Liver (tissue), 9 donors: ENCODE results near the gene BAMBI. TPM values are rescaled to one million over a fixed set of nuclear protein-coding genes. Genes with fewer than 3 reads are reported as not detected.
A peak's percentile ranks its signal among the peaks of the same experiment; 100 is the strongest.

ENCODE experiments used
- DNase-seq: peaks from one replicate; pipeline ENCODE4 v3.0.0-alpha.2; 2017; ENCODE audit warnings: low spot score
- H3K27ac ChIP-seq, 2 donors: one replicate each; pipeline ENCODE4 v1.7.0; 2013; ENCODE audit warnings: inconsistent platforms in 2 of 2, low read length in 2 of 2, control low read depth in 1 of 2, low read depth in 1 of 2, mild to moderate bottlenecking in 1 of 2
- H3K27me3 ChIP-seq, 4 donors: one replicate each; pipeline versions ENCODE4 v1.6.1 to v1.7.0; 2013; ENCODE audit warnings: low read length in 3 of 4, inconsistent platforms in 1 of 4, mild to moderate bottlenecking in 1 of 4, moderate library complexity in 1 of 4; ENCODE audit not compliant: control insufficient read depth in 4 of 4, insufficient read depth in 4 of 4
- H3K36me3 ChIP-seq, 4 donors: one replicate each; pipeline versions ENCODE4 v1.6.1 to v1.7.0; 2013; ENCODE audit warnings: low read length in 3 of 4, mild to moderate bottlenecking in 3 of 4, low read depth in 1 of 4, moderate library complexity in 1 of 4; ENCODE audit not compliant: control insufficient read depth in 4 of 4, insufficient read depth in 3 of 4
- H3K4me1 ChIP-seq, 4 donors: one replicate each; pipeline versions ENCODE4 v1.6.1 to v1.7.0; 2013; ENCODE audit warnings: low read length in 3 of 4, mild to moderate bottlenecking in 3 of 4, moderate library complexity in 1 of 4; ENCODE audit not compliant: control insufficient read depth in 4 of 4, insufficient read depth in 4 of 4
- H3K4me3 ChIP-seq, 3 donors: one replicate each; pipeline versions ENCODE4 v1.6.1 to v1.7.0; 2013; ENCODE audit warnings: low read length in 3 of 3, control low read depth in 1 of 3, low read depth in 1 of 3, mild to moderate bottlenecking in 1 of 3
- H3K9ac ChIP-seq, 2 donors: one replicate each; pipeline ENCODE4 v1.7.0; 2013; ENCODE audit warnings: low read length in 2 of 2, mild to moderate bottlenecking in 2 of 2, moderate library complexity in 2 of 2, control low read depth in 1 of 2, low read depth in 1 of 2
- H3K9me3 ChIP-seq, 4 donors: one replicate each; pipeline versions ENCODE4 v1.6.1 to v1.7.0; 2013; ENCODE audit warnings: low read length in 3 of 4; ENCODE audit not compliant: control insufficient read depth in 4 of 4
- EGR1 ChIP-seq, 2 donors: IDR thresholded peaks; 2 replicates each; pipeline ENCODE4 v1.6.1; 2016 to 2018; ENCODE audit warnings: antibody characterized with exemption in 2 of 2, low read depth in 2 of 2
- FOXA1 ChIP-seq: IDR thresholded peaks from 2 replicates; pipeline ENCODE4 v1.6.1; 2016; ENCODE audit warnings: antibody characterized with exemption
- FOXA2 ChIP-seq: IDR thresholded peaks from 2 replicates; pipeline ENCODE4 v1.6.1; 2016; ENCODE audit warnings: antibody characterized with exemption
- GABPA ChIP-seq, 2 donors: IDR thresholded peaks in 1 of 2; conservative IDR thresholded peaks in 1 of 2; 2 replicates each; pipeline ENCODE4 v1.6.1; 2016; ENCODE audit warnings: antibody characterized with exemption in 2 of 2, mild to moderate bottlenecking in 1 of 2, moderate library complexity in 1 of 2
- HNF4A ChIP-seq, 2 donors: conservative IDR thresholded peaks; 2 replicates each; pipeline ENCODE4 v1.6.1; 2016; ENCODE audit warnings: antibody characterized with exemption in 2 of 2, mild to moderate bottlenecking in 2 of 2
- HNF4G ChIP-seq: IDR thresholded peaks from 2 replicates; pipeline ENCODE4 v1.6.1; 2016; ENCODE audit warnings: antibody characterized with exemption
- JUND ChIP-seq, 2 donors: IDR thresholded peaks; 2 replicates each; pipeline ENCODE4 v1.6.1; 2016; ENCODE audit warnings: antibody characterized with exemption in 2 of 2
- NR2F2 ChIP-seq: IDR thresholded peaks from 2 replicates; pipeline ENCODE4 v1.6.1; 2016; ENCODE audit warnings: antibody characterized with exemption
- RAD21 ChIP-seq, 2 donors: IDR thresholded peaks; 2 replicates each; pipeline ENCODE4 v1.6.1; 2016; ENCODE audit warnings: antibody characterized with exemption in 2 of 2, mild to moderate bottlenecking in 2 of 2
- RXRA ChIP-seq, 2 donors: IDR thresholded peaks; 2 replicates each; pipeline ENCODE4 v1.6.1; 2017 to 2018; ENCODE audit warnings: antibody characterized with exemption in 2 of 2, mild to moderate bottlenecking in 1 of 2
- SP1 ChIP-seq: IDR thresholded peaks from 2 replicates; pipeline ENCODE4 v1.6.1; 2018; ENCODE audit warnings: antibody characterized with exemption, mild to moderate bottlenecking
- TAF1 ChIP-seq: conservative IDR thresholded peaks from 2 replicates; pipeline ENCODE4 v1.6.1; 2016; ENCODE audit warnings: antibody characterized with exemption, mild to moderate bottlenecking
- YY1 ChIP-seq: IDR thresholded peaks from 2 replicates; pipeline ENCODE4 v1.6.1; 2016; ENCODE audit warnings: antibody characterized with exemption, mild to moderate bottlenecking
- WGBS: extraction: QIAGEN DNeasy Blood & Tissue Kit; methylation state at CpG from one replicate; pipeline ENCODE4 v1.1.7; 2013; 5-methylcytosine and 5-hydroxymethylcytosine counted together
- polyA plus RNA-seq, 2 donors: library from polyadenylated mRNA; stranded (reverse) in 1 of 2; unstranded in 1 of 2; fragments of 200-250 nt in 1 of 2; fragments of >200 nt in 1 of 2; fragmentation: Nextera tagmentation in 1 of 2; extraction: Ambion mirVana in 1 of 2; gene quantifications; one replicate each; pipeline versions ENCODE4 v1.2.1 to v1.2.3, GENCODE V29; 2013 to 2015
- total RNA-seq, 2 donors: library from RNA; depleted of rRNA; stranded (reverse); fragments of >200 nt; gene quantifications; one replicate each; pipeline ENCODE4 v1.2.3, GENCODE V29; 2014
- TF ChIP-seq, protein P1 (sequence below): IDR thresholded peaks from 2 replicates; pipeline ENCODE4 v1.6.1; 2016; ENCODE audit warnings: antibody characterized with exemption
- TF ChIP-seq, protein P2 (sequence below): IDR thresholded peaks from 2 replicates; pipeline ENCODE4 v1.6.1; 2016; ENCODE audit warnings: antibody characterized with exemption, mild to moderate bottlenecking
- TF ChIP-seq, protein P3 (sequence below): IDR thresholded peaks from 2 replicates; pipeline ENCODE4 v1.6.1; 2016; ENCODE audit warnings: antibody characterized with exemption
- TF ChIP-seq, protein P4 (sequence below): fragments of 150-350 bp; IDR thresholded peaks from 2 replicates; pipeline ENCODE4 v1.5.1; 2017; ENCODE audit warnings: improper control_type of control experiment, low read depth, low read length; ENCODE audit not compliant: missing input control
- TF ChIP-seq, protein P5 (sequence below): IDR thresholded peaks from 2 replicates; pipeline ENCODE4 v1.6.1; 2016; ENCODE audit warnings: antibody characterized with exemption
- donor health status: healthy.
- donor health status: healthy.
- donor health status: healthy.
- donor health status: healthy.
- donor health status: healthy.

BAMBI gene
- total and polyA plus RNA-seq, 4 donors: 4.6 to 10.6 (median 5.1) TPM

DNA sequence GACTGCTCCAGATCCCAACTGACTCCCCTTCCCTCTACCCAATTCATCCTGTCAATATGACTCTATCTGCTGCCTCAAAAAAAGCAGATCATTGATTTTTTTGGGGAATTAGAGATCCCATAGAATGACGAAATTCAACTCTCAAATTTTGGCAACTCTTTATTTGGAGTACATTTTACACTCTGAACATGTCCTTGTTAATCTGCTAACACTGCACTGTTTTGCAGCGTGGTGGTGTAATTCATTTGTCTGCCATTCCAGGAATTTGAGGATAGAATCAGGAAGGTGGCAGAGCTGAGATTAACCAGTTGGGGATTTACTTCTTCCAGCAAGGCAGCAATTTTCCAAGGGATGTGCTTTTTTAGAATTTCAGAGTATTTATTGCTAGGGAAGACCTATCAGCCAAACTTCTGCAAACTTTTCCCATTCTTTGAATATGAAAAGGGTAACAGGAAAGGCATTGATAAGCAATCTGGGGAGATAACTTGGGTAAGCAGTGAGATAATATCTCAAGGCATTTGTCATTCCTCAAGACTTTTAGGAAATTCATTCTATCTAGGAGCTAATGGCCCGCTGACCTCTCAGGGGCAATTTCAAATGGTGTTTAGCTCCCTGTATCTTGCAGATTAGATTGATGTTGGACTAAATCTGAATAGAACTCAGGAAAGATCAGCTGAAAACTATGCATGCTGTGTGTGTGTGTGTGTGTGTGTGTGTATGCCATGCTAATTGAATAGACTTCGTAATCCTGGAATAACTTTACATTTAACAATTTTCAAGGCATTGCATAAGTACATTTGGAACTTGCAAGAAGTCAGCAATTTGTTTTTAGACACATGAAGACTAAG is 9.7 kb downstream of the BAMBI start:
- Histone ChIP-seq H3K9ac (no peak overlapping the region), H3K27me3 (no peaks in the 10 kb centered on the region), H3K36me3 (no peaks in the 10 kb centered on the region), H3K4me1 (peaks cover 0 to 10% (median 6%) of the 10 kb centered on the region in 4 donors), H3K4me3 (no peak overlapping the region), H3K9me3 (no peaks in the 10 kb centered on the region), H3K27ac (no peak overlapping the region)
- WGBS: 57% methylated on average over 4 of the region's 4 CpGs
- no peak for TF ChIP-seq GABPA (IDR thresholded peaks at IDR 0.05 in 1 of 2, conservative IDR thresholded peaks at IDR 0.05 in 1 of 2)
- peak; percentile 60 to 66 for TF ChIP-seq RAD21 (IDR thresholded peaks at IDR 0.05)
- no peak for TF ChIP-seq EGR1 (IDR thresholded peaks at IDR 0.05; ENCODE audit: low read depth in 2 of 2)
- TF ChIP-seq HNF4A (conservative IDR thresholded peaks at IDR 0.05): peak; percentile 19 to 34
- no peak for TF ChIP-seq FOXA1
- TF ChIP-seq, protein P1, sequence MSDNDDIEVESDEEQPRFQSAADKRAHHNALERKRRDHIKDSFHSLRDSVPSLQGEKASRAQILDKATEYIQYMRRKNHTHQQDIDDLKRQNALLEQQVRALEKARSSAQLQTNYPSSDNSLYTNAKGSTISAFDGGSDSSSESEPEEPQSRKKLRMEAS: peak; percentile 26
- TF ChIP-seq JUND (IDR thresholded peaks at IDR 0.05): peak in 1 of 2 donors; percentile 38
- TF ChIP-seq, protein P2, sequence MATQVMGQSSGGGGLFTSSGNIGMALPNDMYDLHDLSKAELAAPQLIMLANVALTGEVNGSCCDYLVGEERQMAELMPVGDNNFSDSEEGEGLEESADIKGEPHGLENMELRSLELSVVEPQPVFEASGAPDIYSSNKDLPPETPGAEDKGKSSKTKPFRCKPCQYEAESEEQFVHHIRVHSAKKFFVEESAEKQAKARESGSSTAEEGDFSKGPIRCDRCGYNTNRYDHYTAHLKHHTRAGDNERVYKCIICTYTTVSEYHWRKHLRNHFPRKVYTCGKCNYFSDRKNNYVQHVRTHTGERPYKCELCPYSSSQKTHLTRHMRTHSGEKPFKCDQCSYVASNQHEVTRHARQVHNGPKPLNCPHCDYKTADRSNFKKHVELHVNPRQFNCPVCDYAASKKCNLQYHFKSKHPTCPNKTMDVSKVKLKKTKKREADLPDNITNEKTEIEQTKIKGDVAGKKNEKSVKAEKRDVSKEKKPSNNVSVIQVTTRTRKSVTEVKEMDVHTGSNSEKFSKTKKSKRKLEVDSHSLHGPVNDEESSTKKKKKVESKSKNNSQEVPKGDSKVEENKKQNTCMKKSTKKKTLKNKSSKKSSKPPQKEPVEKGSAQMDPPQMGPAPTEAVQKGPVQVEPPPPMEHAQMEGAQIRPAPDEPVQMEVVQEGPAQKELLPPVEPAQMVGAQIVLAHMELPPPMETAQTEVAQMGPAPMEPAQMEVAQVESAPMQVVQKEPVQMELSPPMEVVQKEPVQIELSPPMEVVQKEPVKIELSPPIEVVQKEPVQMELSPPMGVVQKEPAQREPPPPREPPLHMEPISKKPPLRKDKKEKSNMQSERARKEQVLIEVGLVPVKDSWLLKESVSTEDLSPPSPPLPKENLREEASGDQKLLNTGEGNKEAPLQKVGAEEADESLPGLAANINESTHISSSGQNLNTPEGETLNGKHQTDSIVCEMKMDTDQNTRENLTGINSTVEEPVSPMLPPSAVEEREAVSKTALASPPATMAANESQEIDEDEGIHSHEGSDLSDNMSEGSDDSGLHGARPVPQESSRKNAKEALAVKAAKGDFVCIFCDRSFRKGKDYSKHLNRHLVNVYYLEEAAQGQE: no peak
- TF ChIP-seq RXRA (IDR thresholded peaks at IDR 0.05): peak; percentile 53
- no peak for TF ChIP-seq HNF4G
- TF ChIP-seq FOXA2: no peak
- peak; percentile 83 for TF ChIP-seq YY1
- TF ChIP-seq, protein P3, sequence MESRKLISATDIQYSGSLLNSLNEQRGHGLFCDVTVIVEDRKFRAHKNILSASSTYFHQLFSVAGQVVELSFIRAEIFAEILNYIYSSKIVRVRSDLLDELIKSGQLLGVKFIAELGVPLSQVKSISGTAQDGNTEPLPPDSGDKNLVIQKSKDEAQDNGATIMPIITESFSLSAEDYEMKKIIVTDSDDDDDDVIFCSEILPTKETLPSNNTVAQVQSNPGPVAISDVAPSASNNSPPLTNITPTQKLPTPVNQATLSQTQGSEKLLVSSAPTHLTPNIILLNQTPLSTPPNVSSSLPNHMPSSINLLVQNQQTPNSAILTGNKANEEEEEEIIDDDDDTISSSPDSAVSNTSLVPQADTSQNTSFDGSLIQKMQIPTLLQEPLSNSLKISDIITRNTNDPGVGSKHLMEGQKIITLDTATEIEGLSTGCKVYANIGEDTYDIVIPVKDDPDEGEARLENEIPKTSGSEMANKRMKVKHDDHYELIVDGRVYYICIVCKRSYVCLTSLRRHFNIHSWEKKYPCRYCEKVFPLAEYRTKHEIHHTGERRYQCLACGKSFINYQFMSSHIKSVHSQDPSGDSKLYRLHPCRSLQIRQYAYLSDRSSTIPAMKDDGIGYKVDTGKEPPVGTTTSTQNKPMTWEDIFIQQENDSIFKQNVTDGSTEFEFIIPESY: peak; percentile 22
- TF ChIP-seq, protein P4, sequence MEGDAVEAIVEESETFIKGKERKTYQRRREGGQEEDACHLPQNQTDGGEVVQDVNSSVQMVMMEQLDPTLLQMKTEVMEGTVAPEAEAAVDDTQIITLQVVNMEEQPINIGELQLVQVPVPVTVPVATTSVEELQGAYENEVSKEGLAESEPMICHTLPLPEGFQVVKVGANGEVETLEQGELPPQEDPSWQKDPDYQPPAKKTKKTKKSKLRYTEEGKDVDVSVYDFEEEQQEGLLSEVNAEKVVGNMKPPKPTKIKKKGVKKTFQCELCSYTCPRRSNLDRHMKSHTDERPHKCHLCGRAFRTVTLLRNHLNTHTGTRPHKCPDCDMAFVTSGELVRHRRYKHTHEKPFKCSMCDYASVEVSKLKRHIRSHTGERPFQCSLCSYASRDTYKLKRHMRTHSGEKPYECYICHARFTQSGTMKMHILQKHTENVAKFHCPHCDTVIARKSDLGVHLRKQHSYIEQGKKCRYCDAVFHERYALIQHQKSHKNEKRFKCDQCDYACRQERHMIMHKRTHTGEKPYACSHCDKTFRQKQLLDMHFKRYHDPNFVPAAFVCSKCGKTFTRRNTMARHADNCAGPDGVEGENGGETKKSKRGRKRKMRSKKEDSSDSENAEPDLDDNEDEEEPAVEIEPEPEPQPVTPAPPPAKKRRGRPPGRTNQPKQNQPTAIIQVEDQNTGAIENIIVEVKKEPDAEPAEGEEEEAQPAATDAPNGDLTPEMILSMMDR: no peak
- TF ChIP-seq SP1: peak; percentile 42
- TF ChIP-seq, protein P5, sequence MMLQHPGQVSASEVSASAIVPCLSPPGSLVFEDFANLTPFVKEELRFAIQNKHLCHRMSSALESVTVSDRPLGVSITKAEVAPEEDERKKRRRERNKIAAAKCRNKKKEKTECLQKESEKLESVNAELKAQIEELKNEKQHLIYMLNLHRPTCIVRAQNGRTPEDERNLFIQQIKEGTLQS: peak; percentile 71
- peak; percentile 49 for TF ChIP-seq TAF1
- TF ChIP-seq NR2F2: no peak
- DNase-seq: no peak
